ENCODE data around the gene RNF19B.

DNA sequence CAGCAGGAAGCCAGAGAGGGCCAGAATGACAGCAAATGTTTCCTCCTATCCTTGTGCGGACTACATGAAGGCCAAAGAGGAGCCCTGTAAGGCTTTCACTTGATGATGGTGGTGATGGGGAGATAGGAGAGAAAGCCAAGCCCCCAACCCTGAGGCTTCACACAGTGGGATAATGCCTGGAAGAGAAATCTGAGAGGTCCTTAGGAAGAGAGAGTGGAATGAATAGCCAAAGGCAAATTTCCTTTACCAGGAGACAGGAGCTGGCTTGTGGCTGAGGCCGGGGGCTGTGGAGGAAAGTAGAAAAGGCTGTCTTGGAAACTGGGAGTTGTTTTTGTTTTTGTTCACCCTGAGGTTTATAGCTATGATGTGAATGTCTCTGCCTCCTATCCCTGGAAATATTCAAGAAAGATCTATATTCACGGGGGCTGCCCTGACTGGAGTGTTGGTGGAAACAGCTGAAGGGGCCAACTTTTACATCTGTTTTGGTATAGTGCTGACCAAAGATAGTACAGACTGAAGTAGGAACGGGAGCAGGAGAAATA is 13.0 kb upstream of the RNF19B start:
- TF ChIP-seq POLR2A (IDR thresholded peaks at IDR 0.05; ENCODE audit: low read depth, low read length), result no peak
- no peak for TF ChIP-seq TAF1 (IDR thresholded peaks at IDR 0.05; ENCODE audit: borderline replicate concordance, low read depth, low read length)
- TF ChIP-seq POLR2AphosphoS5 (IDR thresholded peaks at IDR 0.05; ENCODE audit: low read depth, low read length), result no peak
